Fibroblast of the conjunctiva (primary cell): ENCODE results near the gene MAP2K6.

Experiments
- DNase-seq: peaks from one replicate; pipeline ENCODE4 v3.0.0-alpha.2; 2010; ENCODE audit warnings: low read depth

MAP2K6 gene

DNA sequence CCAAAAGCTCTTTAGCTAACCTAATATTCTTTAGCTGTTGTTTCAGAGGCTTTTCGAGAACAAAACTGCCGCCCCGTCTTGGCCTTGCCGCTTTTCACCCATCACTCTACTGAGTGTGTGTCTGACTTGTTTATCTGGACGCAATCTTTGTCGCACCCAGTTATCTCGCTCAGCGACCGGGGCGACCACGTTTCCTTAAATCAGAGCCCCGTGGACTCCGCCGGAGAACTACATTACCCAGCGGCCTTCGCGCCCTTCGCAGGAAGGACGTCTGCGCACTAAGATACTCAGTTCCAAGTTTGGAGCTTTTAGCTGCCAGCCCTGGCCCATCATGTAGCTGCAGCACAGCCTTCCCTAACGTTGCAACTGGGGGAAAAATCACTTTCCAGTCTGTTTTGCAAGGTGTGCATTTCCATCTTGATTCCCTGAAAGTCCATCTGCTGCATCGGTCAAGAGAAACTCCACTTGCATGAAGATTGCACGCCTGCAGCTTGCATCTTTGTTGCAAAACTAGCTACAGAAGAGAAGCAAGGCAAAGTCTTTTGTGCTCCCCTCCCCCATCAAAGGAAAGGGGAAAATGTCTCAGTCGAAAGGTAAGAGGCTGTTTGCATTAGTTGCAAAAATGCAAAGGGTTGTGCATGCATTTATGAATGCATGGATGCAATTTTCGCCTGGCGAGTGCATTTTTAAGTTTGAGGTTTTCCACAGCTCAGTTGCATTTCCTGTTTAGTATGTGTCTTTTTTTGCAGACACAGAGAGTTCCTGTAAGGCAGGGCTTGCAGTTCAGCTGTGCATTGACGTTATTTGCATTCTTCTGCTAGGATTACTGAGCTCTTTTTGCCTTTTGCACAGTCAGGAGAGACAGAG, at the start of gene MAP2K6:
Gene MAP2K6 (plus strand): TSS at position 290 of the 867 bp plus-strand sequence. CDS start 288 bp downstream, at position 578.
- peak; percentile 57 for DNase-seq

DNA sequence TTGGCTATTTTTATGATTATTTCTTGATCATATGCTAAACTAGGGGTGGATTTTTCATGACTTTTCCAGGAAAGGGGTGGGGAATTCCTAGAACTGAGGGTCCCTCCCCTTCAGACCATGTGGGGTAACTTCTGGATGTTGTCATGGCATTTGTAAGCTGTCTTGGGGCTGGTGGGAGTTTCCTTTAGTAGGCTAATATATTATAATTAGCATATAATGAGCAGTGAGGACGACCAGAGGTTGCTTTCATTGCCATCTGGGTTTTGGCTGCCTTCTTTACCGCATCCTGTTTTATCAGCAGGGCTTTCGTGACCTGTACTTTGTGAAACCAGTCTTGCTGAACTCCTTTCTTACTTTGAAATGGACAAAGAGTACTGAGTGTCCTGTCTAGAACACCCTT, 47.2 kb upstream of the MAP2K6 start:
- DNase-seq = no peak

GRCh38 chr17:69373069-69373468, 41.4 kb upstream of the MAP2K6 start:
- DNase-seq = no peak

DNA sequence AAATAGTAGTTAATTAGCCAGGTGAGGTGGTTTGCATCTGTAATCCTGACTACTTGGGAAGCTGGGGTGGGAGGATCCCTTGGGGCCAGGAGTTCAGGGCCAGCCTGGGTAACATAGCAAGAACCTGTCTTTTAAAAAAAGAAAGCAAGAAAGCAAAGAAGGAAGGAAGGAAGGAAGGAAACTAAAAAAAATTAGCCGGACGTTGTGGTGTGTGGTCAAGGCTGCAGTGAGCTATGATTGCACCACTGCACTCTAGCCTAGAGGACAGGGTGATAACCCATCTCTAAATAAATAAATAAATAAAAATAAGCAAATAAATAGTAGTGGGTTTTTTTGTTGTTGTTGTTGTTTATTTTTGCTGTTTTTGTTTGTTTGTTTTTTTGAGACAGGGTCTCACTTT, 39.3 kb upstream of the MAP2K6 start:
- no peak for DNase-seq

GRCh38 chr17:69388822-69389442, 25.6 kb upstream of the MAP2K6 start:
- peak; percentile 16 for DNase-seq

DNA sequence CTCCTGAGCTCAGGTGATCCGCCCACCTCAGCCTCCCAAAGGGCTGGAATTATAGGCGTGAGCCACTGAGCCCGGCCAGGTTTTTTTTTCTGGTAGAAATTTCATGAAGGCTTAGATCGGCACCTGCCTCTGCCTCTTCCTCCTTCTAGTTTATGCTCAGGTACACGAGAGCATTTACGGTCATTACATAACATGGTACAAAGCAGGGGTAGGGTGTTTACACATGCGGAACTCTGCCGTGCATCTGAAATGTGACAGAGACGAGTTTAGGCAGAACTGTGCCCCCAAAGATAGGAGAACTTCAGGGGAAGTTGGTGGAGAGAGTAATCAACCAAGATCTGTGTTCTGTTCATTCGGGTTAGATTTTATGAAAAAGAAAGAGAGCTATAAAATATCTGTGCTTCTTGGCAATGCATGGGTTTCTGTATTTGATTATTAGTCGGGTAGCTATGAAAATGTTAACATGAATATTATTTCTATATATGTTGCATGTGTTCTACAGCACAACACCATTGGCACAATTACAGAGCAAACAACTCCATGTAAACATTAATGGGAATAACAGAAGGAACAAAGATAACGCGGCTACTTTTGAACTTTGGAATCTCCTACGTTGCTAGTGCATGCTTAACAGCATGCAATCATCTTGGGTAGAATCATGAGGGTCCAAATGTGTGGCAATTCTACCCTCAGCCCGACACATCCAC, 23.5 kb upstream of the MAP2K6 start:
- no peak for DNase-seq

GRCh38 chr17:69401251-69401650, 13.2 kb upstream of the MAP2K6 start:
- no peak for DNase-seq

- DNase-seq = no peak
Measured at GRCh38 chr17:69402052-69402451, 12.4 kb upstream of the MAP2K6 start.

DNA sequence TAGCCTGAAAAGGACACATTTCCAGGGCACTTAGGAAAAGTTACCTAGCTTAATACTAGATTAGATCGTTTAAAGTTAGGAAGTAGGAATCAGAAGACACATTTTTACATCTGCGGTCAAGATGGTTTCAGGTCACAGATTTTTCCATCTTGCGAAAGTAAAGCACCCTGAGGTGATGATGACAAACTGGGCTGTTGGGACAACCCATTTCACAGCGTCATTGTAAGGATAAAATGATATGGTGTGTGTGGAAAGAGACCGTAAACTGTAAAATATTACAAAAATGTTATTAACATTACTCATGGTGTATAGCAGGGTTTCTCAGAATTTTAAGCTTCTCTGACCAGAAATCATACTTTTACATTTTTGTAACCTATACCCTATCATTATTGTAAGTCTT, 10.1 kb upstream of the MAP2K6 start:
- no peak for DNase-seq

DNA sequence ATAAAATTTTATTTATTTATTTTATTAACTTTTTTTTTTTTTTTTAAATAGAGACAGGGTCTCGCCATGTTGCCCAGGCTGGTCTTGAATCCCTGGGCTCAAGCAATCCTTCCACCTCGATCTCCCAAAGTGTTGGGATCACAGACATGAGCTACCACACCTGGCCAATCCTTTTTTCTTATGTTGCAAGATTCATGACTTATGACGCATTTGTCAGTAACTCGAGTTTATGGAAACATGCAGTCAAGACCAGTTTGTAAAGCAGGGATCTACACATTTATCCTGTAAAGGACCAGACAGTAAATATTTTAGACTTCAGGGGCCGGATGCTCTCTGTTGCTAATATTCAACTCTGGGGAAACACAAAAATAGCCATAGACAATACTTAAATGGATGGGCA, 9.4 kb upstream of the MAP2K6 start:
- no peak for DNase-seq

GRCh38 chr17:69406941-69407340, 7.6 kb upstream of the MAP2K6 start:
- DNase-seq = no peak

GRCh38 chr17:69407759-69408158, 6.7 kb upstream of the MAP2K6 start:
- DNase-seq = no peak

GRCh38 chr17:69410671-69411070, 3.8 kb upstream of the MAP2K6 start:
- no peak for DNase-seq

- DNase-seq = no peak
Measured at GRCh38 chr17:69411766-69412165, 2.7 kb upstream of the MAP2K6 start.

GRCh38 chr17:69412251-69412671, 2.2 kb upstream of the MAP2K6 start:
- no peak for DNase-seq

DNA sequence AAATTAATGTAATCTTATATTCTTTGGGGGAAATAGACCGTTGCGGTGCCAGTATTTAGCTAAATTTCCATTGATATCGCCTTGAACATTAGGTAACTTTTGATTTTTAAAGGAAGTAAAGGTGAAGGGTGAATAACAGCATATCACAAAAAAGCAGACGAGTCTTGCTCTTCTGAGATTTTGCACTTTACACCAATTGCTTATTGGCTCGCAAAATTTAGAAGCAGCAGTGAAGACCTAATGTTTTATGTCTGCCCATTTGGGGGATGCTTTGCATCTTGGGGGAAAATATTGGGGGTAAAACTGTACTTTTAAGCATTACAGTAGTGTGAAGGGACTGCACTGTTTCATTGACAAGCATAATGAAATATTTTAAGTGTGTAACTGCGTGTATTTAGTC, 934 bp downstream of the MAP2K6 start:
- no peak for DNase-seq

DNA sequence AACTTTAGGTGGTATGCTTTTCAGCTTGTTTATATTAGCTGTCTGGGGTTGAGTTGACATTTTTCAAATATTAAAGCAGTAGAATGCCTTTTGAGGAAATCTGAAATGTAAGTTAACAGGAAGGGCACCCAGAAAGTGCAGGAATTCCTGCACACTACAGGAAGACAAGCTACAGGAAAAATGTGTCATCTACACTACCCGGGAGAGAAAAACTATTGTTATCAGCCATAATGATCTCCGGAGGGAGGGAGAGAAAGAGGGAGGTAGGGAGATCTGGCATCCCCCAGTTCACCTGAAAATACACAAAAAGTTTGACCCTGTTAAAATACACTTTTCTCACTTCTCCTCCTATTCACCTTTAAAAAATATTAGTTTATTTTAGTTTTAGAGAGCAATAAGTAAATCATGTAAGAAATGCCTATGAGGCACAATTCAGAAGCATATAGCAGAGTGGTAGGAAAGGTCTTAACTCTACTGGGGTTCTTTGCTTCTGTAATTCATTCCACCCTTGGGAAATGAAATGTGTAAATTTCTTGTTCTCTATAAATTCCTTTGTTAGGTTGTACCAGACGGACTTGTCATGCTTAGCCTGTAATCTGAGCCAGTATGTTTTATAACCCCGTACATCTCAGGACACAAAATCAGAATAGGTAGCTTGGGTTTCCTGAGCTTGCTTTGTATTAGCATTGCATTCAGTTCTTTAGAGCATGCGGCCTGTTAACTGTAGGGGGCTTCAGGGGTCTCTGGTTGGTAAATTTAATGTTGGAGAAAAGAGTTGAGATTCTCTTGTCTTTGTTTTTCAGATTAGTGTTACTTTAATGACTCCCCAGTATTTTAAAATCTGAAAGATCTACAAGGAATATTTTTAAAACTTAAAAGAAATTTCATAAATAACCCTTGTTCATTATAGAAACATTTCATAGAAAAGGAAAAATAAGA, 3.3 kb downstream of the MAP2K6 start:
- DNase-seq = no peak

DNA sequence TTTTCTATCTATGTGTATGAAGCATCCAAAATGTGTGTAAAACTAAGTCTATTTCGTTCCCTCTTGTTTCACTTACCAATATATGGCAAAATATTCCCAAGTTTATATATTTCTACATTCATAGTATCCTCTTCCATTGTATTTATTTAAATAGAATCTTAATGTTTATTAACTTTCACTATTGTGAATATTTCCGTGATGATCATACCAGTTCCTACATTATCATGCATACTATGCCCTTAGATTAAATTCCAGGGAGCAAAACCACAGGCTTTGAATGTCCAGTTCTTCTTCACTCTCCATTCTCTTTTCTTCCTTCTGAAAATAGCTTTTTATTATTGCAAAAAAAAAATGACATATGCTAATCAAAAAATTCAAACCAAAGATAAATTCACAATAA, 4.0 kb downstream of the MAP2K6 start:
- DNase-seq = no peak

- no peak for DNase-seq
Measured at GRCh38 chr17:69423450-69423849, 9.0 kb downstream of the MAP2K6 start.

DNA sequence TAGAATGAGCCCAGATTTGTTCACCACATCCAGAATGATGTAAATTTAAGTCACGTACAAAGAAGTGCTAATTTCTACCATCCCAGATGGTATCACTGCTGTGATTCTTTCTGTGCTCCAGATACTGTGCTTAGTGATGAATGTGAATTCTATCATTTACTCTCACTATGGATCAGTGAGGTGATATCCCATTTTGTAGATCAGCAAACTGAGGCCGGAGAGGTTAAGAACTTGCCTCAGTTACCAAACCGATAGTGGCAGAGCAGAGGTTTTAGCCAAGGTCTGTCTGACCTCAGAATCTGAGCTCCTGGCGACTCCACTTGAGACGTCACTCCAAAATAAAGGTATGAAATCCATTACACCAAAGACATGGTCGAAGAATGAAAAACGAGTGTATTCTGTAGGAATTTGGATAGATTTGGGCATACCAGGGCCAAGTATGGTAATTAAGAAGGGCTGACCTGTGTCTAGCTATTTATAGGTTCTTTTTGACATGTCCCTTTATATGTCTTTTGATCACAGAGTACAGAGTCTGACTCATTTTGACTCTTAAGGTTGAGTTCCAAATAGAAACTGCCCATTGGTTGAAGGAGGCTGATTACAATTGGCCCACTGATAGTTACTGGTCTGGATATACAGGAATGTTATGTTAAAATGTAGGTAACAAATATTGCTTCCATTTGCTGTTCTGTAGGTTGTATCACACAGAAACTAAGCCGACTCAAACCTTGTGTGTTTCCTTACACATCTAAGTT, 10.0 kb downstream of the MAP2K6 start:
- DNase-seq = no peak

GRCh38 chr17:69425978-69426377, 11.5 kb downstream of the MAP2K6 start:
- no peak for DNase-seq
